ENCODE data around the gene LGALS7. TPM values are rescaled to one million over a fixed set of nuclear protein-coding genes. Genes with fewer than 3 reads are reported as not detected.

LGALS7 gene
- total and polyA plus RNA-seq, 2 of the 4 experiments (the other 2 are of a cell fraction): not detected

- no peak for TF ChIP-seq ELK1 (IDR thresholded peaks at IDR 0.05; ENCODE audit: borderline replicate concordance, low read depth, low read length)
- TF ChIP-seq FOS (IDR thresholded peaks at IDR 0.05; ENCODE audit: low read depth, low read length): no peak
These were observed 27.4 kb upstream of the LGALS7 start (continued) for GRCh38 chr19:38800577-38801347.
